Stimulated activated CD4-positive, alpha-beta T cell treated with anti-CD3 and anti-CD28 coated beads, TNF-alpha, amount 100 ng/mL, for 4 hours (primary cell): ENCODE results near the gene SMARCD2.
"Not testable (repeated sequence)": the region's sequence is repeated elsewhere in the genome, so short reads cannot be mapped to it uniquely, and the experiment has no call there.

ENCODE experiments used
- DNase-seq, 3 experiments: peaks; one replicate each; pipeline ENCODE4 v3.0.0-alpha.2; 2020; ENCODE audit warnings: low read depth in 3 of 3

Gene SMARCD2

GRCh38 chr17:63842540-63843386 lies at the start of gene SMARCD2:
TSS of gene SMARCD2 (minus strand) at chr17:63842685. CDS start at chr17:63842674, 11 bp downstream.
- peak; percentile 98 to 99 (median 98) for DNase-seq

GRCh38 chr17:63889026-63889848 lies 46.8 kb upstream of the SMARCD2 start:
- DNase-seq: not testable (repeated sequence)

GRCh38 chr17:63885119-63885518 lies 42.6 kb upstream of the SMARCD2 start:
- not testable (repeated sequence) for DNase-seq

- DNase-seq: not testable (repeated sequence)
These were observed 40.2 kb upstream of the SMARCD2 start for GRCh38 chr17:63882626-63883126.

GRCh38 chr17:63881935-63882601 lies 39.6 kb upstream of the SMARCD2 start, which contains the start of gene GH2:
TSS of gene GH2 (minus strand) at chr17:63881944. CDS start at chr17:63881801, 143 bp downstream.
- DNase-seq: peak; percentile 20 to 33 (median 30)

GRCh38 chr17:63881337-63881736 lies 38.9 kb upstream of the SMARCD2 start:
- not testable (repeated sequence) for DNase-seq

- DNase-seq: no peak
These were observed 38.2 kb upstream of the SMARCD2 start for GRCh38 chr17:63880706-63881105.

GRCh38 chr17:63878413-63878812 lies 35.9 kb upstream of the SMARCD2 start:
- DNase-seq: not testable (repeated sequence)

GRCh38 chr17:63874693-63875092 lies 32.2 kb upstream of the SMARCD2 start:
- DNase-seq: not testable (repeated sequence)

- DNase-seq: not testable (repeated sequence)
These were observed 31.7 kb upstream of the SMARCD2 start for GRCh38 chr17:63874061-63874626.

GRCh38 chr17:63873577-63873976 lies 31.1 kb upstream of the SMARCD2 start, which contains the start of gene CSH2:
TSS of gene CSH2 (minus strand) at chr17:63873677. CDS start at chr17:63873614, 63 bp downstream.
- not testable (repeated sequence) for DNase-seq

- DNase-seq: not testable (repeated sequence)
These were observed 29.3 kb upstream of the SMARCD2 start for GRCh38 chr17:63871646-63872365.

GRCh38 chr17:63870292-63870665 lies 27.8 kb upstream of the SMARCD2 start:
- DNase-seq: not testable (repeated sequence)

- not testable (repeated sequence) for DNase-seq
These were observed 27.2 kb upstream of the SMARCD2 start for GRCh38 chr17:63869491-63870291.

- DNase-seq: not testable (repeated sequence)
These were observed 24.1 kb upstream of the SMARCD2 start for GRCh38 chr17:63866625-63867024.

- no peak for DNase-seq
These were observed 16.8 kb upstream of the SMARCD2 start for GRCh38 chr17:63859257-63859656.

GRCh38 chr17:63856425-63856824 lies 13.9 kb upstream of the SMARCD2 start:
- not testable (repeated sequence) for DNase-seq

GRCh38 chr17:63855185-63855584 lies 12.7 kb upstream of the SMARCD2 start:
- DNase-seq: no peak

- no peak for DNase-seq
These were observed 12.2 kb upstream of the SMARCD2 start for GRCh38 chr17:63854709-63855108.

GRCh38 chr17:63853260-63853659 lies 10.8 kb upstream of the SMARCD2 start:
- no peak for DNase-seq
